Endothelial cell of coronary artery (primary cell): ENCODE results near the gene PLK5. TPM values are rescaled to one million over a fixed set of nuclear protein-coding genes. Genes with fewer than 3 reads are reported as not detected.

ENCODE experiments used
- total RNA-seq: library from RNA; depleted of rRNA; stranded (reverse); fragments of >200 nt; gene quantifications from 2 replicates; pipeline ENCODE4 v1.2.3, GENCODE V29; 2014

PLK5 gene, protein sequence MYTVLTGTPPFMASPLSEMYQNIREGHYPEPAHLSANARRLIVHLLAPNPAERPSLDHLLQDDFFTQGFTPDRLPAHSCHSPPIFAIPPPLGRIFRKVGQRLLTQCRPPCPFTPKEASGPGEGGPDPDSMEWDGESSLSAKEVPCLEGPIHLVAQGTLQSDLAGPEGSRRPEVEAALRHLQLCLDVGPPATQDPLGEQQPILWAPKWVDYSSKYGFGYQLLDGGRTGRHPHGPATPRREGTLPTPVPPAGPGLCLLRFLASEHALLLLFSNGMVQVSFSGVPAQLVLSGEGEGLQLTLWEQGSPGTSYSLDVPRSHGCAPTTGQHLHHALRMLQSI
- not detected in 2 replicates for total RNA-seq

GRCh38 chr19:1523412-1524286, at the start of gene PLK5:
Gene PLK5 (plus strand): TSS chr19:1524077. CDS start chr19:1526997, 2,920 bp downstream.

DNA sequence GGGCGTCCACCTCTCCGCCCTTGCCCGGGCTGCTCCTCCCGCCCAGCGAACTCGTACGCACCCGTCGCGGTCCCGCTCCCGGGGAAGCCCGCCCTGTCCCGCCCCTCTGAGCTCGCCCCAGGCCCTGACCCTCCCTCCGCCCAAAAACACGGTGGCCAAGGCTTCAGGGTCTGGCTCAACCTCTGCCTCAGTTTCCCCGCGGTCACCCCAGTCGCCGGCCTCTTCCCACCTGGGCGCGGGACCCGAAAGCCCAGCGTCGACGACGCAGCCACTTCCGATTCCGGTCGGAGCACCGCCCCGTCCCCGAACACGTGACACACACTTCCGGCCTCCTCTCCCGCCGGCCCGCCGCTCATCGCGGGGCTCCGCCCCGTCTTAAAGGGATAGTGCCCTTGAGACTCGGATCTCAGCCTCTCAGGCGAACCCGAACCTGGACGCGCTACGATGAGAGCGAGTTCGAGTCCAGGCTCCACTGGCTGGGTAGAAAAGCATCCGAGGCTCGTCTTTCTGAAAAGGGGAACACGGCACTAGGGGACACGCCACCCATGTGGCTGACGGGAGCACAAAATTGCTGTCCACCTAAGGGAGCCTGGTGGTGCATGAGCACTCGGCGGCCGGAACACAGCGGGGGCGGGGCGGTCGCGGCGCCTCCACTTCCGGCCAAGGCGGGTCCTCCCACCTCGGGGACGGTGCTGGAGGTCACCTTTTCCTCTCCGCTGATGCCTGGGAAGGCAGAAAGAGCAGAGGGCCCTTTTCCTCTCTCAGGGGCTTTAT, 44.8 kb upstream of the PLK5 start, which contains the start of gene C19orf25:
TSS of gene C19orf25 (minus strand) at position 282 of the 774 bp plus-strand sequence. CDS start 312 bp downstream, outside the sequence.

GRCh38 chr19:1490311-1491113, 33.4 kb upstream of the PLK5 start, which contains the start of gene PCSK4:
Gene PCSK4 (minus strand): TSS chr19:1490350. CDS start chr19:1490346, 4 bp downstream.

GRCh38 chr19:1491114-1491848, 32.6 kb upstream of the PLK5 start, which contains the start of gene REEP6:
Gene REEP6 (plus strand): TSS chr19:1491181. CDS start chr19:1491270, 89 bp downstream.

GRCh38 chr19:1512671-1513498, 11.0 kb upstream of the PLK5 start, which contains the start of gene ADAMTSL5:
Gene ADAMTSL5 (minus strand): TSS chr19:1513019. CDS start chr19:1510943, 2,076 bp downstream.

DNA sequence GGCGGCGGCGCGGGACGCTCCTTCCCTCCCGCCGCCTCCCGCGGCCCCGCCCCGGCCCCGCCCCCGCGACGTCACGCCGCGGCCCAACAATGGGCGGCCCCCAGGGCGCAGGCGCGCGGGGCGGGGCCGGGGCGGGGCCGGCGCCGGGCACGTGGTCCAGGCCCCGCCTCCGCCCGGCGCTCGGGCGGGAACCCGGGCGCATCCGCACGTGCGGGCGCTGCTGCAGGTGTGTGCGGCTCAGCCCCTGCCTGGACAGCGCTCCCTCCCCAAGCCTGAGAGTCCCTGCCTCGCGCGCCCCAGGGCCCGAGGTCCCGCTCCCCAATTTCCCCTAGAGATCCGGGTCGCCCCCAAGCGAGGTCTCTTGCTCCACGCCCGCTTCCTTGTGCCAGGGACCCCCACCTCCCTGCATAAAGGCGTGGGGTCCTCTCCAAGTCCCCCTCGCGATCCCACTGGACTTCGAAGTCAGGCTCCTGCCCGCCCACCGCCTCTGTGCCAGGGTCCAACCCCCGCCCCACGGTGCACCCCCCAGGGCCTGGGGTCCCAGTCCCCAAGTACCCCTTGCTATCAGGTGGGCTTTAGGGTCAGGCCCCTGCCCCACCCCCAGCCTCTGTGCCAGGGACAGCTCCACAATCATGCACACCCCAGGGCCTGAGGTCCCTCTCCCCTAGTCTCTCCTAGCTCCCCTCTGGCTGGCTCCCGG, 44.6 kb downstream of the PLK5 start, which contains the start of gene MEX3D:
TSS of gene MEX3D (minus strand) at position 6 of the 700 bp plus-strand sequence. CDS start 267 bp downstream, outside the sequence.

Other genes with a start within 250 kb of the PLK5 start
- 12.8 and 25.1 TPM in 2 replicates for gene FAM174C, start 248.5 kb upstream of the PLK5 start, total RNA-seq
- 0.09 and 0.18 TPM in 2 replicates for gene EFNA2, start 238.2 kb upstream of the PLK5 start, total RNA-seq
- gene NDUFS7, start 140.2 kb upstream of the PLK5 start, total RNA-seq: 61.5 and 62.4 TPM in 2 replicates
- 14.8 and 23.2 TPM in 2 replicates for gene GAMT, start 122.5 kb upstream of the PLK5 start, total RNA-seq
- gene DAZAP1, start 116.5 kb upstream of the PLK5 start, total RNA-seq: 58.0 and 63.1 TPM in 2 replicates
- gene RPS15, start 85.7 kb upstream of the PLK5 start, total RNA-seq: 380 and 504 TPM in 2 replicates
- gene APC2, start 74.0 kb upstream of the PLK5 start, total RNA-seq: 0.09 TPM in 2 replicates
- gene C19orf25, start 44.9 kb upstream of the PLK5 start, total RNA-seq: 15.6 and 21.6 TPM in 2 replicates
- 0.81 and 1.0 TPM in 2 replicates for gene PCSK4, start 33.7 kb upstream of the PLK5 start, total RNA-seq
- gene REEP6, start 32.9 kb upstream of the PLK5 start, total RNA-seq: 0.75 and 0.99 TPM in 2 replicates
- 0.18 and 1.1 TPM in 2 replicates for gene ADAMTSL5, start 11.1 kb upstream of the PLK5 start, total RNA-seq
- gene MEX3D, start 44.2 kb downstream of the PLK5 start, total RNA-seq: 67.0 and 70.2 TPM in 2 replicates
- 108 and 110 TPM in 2 replicates for gene MBD3, start 68.8 kb downstream of the PLK5 start, total RNA-seq
- gene UQCR11, start 81.4 kb downstream of the PLK5 start, total RNA-seq: 74.2 and 84.3 TPM in 2 replicates
- gene TCF3, start 128.5 kb downstream of the PLK5 start, total RNA-seq: 111 and 115 TPM in 2 replicates
- gene ONECUT3, start 229.4 kb downstream of the PLK5 start, total RNA-seq: not detected in 2 replicates